Mammary epithelial cell (primary cell): Measurements from ENCODE around the gene UVRAG.

Experiments
- CTCF ChIP-seq, 2 donors: IDR thresholded peaks in 1 of 2; conservative IDR thresholded peaks in 1 of 2; 2 replicates each; pipeline ENCODE4 v1.5.1; 2011 to 2012; ENCODE audit warnings: inconsistent platforms in 2 of 2, low read length in 2 of 2, mild to moderate bottlenecking in 2 of 2, control low read depth in 1 of 2, low read depth in 1 of 2; ENCODE audit not compliant: insufficient read depth in 1 of 2; ENCODE audit errors: extremely low read depth in 1 of 2
- EZH2 ChIP-seq: IDR thresholded peaks from 2 replicates; pipeline ENCODE4 v1.6.1; 2012; ENCODE audit warnings: low read length, inconsistent platforms, borderline replicate concordance

- TF ChIP-seq CTCF (conservative IDR thresholded peaks at IDR 0.05 in 1 of 2, IDR thresholded peaks at IDR 0.05 in 1 of 2; ENCODE audit: extremely low read depth in 1 of 2, insufficient read depth in 1 of 2, low read depth in 1 of 2, low read length in 2 of 2) (no peak), EZH2 (no peak)
Measured at GRCh38 chr11:76103460-76103859, 288.4 kb downstream of the UVRAG start.
